Measurements from ENCODE around the gene OGFR. TPM values are rescaled to one million over a fixed set of nuclear protein-coding genes. Genes with fewer than 3 reads are reported as not detected.

OGFR gene
- total RNA-seq, 6 experiments from 2014 or later = 40.7 to 48.1 (median 47.0) TPM

DNA sequence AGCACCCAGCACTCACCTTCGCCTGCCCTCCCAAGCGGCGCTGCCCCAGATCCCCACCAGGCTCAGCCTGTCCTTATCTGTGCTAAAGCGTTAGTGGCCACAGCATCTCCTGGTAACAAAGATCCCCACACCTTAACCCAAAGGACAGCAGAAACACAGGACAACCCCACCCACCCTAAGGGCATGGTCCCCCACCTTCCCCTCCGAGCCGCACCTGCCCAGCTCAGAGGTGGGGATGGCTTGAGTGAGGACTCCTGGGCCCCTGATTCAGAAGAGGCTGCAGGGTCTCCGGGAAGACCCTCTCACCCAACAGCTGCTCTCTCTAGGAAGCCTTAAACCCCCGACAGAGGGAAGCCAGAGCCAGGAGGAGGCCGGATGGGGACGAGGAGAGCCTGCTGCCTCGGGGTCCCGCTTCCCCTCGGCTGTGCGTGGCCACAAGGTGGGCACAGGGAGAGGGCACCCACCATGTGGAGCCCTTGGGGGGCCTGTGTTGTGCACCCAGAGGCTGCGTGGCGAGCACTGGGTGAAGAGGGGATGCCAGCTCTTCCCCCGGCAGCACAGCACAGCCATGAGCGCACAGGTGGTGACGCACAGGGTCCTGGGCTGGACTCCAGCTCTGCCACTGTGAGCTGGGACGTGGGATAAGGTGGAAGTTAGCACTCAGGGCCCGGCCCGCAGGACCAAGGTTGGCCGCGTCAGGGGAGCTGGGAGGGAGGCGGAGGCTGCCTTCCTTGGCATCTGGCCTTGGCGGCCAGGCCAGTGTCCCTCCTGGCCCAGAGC, 40.3 kb upstream of the OGFR start:
- Histone ChIP-seq H3K27ac (no peak overlapping the region), H3K27me3 (no peaks in the 10 kb centered on the region), H3K4me1 (peaks cover 0 to 6% (median 3%) of the 10 kb centered on the region in 4 donors), H3K9me3 (no peaks in the 10 kb centered on the region), H3K4me3 (no peak overlapping the region), H3K36me3 (no peaks in the 10 kb centered on the region)
- TF ChIP-seq, protein P1, sequence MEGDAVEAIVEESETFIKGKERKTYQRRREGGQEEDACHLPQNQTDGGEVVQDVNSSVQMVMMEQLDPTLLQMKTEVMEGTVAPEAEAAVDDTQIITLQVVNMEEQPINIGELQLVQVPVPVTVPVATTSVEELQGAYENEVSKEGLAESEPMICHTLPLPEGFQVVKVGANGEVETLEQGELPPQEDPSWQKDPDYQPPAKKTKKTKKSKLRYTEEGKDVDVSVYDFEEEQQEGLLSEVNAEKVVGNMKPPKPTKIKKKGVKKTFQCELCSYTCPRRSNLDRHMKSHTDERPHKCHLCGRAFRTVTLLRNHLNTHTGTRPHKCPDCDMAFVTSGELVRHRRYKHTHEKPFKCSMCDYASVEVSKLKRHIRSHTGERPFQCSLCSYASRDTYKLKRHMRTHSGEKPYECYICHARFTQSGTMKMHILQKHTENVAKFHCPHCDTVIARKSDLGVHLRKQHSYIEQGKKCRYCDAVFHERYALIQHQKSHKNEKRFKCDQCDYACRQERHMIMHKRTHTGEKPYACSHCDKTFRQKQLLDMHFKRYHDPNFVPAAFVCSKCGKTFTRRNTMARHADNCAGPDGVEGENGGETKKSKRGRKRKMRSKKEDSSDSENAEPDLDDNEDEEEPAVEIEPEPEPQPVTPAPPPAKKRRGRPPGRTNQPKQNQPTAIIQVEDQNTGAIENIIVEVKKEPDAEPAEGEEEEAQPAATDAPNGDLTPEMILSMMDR (IDR thresholded peaks at IDR 0.05) = no peak
- TF ChIP-seq POLR2A (IDR thresholded peaks at IDR 0.05) = no peak
- intact Hi-C loops (cut with DNase I) = no loop called here
- DNase-seq (peak in 2 of 3 donors; percentile 9 to 48), ATAC-seq (no peak)
- 100% methylated on average over 1 of the region's 26 CpGs for WGBS (ENCODE audit: insufficient coverage, low coverage, low lambda C conversion rate, missing lambda C conversion rate)

DNA sequence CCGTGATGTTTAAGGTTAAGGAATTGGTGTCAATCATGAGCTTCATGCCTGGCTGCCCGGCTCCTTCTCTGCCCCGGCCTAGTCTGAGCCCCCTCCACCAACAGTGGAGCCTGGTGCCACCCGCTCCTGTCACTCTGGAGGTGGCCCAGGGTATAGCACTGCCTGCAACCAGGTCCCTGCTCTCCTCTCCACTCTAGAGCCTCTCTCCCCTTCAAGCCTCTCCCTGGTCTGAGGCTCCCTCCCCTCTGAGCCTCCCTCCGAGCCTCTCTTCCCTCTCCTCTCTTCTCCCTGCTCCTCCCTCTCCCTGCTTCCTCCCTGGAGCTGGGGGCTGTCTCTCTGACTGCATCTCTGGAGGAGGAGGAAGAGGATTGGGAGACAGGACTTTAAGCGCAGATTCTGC, 39.6 kb upstream of the OGFR start:
- no peak for TF ChIP-seq POLR2A (IDR thresholded peaks at IDR 0.05)
- TF ChIP-seq, protein P1 (IDR thresholded peaks at IDR 0.05) = no peak
- H3K4me1 ChIP-seq = peaks cover 0 to 11% (median 3%) of the 10 kb centered on the region in 4 donors
- WGBS (ENCODE audit: insufficient coverage, low coverage, low lambda C conversion rate, missing lambda C conversion rate) = 100% methylated on average over 1 of the region's 6 CpGs
- no peak overlapping the region for H3K27ac ChIP-seq
- H3K9me3 ChIP-seq = no peaks in the 10 kb centered on the region
- no peak overlapping the region for H3K4me3 ChIP-seq
- H3K27me3 ChIP-seq = no peaks in the 10 kb centered on the region
- DNase-seq = no peak
- H3K36me3 ChIP-seq = no peaks in the 10 kb centered on the region
- intact Hi-C loops (cut with DNase I) = no loop called here
- ATAC-seq = no peak

DNA sequence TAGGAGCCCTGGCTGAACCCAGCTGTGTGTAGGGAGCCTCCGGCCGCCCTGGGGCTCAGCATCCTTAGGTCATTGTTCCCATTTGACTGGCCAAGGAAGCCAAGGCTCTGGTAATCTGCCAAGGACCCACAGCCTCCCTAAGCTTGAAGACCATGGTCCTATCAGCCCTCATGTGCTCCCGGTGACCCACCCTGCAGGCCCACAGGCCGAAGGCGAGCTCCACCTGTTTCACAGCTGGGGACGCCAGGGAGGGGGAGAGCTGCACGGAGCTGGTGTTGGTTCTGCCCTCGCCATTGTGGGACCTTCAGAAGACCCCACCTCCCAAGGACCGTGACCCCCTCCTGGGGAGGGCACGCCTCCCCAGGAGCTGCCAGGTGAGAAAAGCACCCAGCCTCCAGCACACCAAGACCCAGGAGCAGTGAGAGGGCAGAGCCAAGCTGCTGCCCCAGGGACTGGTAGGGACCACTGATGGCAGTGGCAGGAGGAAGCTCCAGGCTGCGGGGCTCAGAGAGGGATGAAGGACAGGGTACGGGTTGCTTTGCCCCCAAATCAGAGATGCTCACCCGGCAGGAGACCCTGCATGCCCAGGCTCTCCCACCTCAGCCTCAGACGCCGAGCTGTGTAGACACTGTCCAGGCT, 39.1 kb upstream of the OGFR start:
- intact Hi-C loops (cut with DNase I) = no loop called here
- H3K4me1 ChIP-seq = peaks cover 0 to 11% (median 3%) of the 10 kb centered on the region in 4 donors
- WGBS (ENCODE audit: insufficient coverage, low coverage, low lambda C conversion rate, missing lambda C conversion rate) = no CpG with 5 or more reads among the region's 15 CpGs
- H3K4me3 ChIP-seq = no peak overlapping the region
- H3K27ac ChIP-seq = no peak overlapping the region
- no peak for ATAC-seq
- no peaks in the 10 kb centered on the region for H3K9me3 ChIP-seq
- H3K27me3 ChIP-seq = no peaks in the 10 kb centered on the region
- DNase-seq = peak in 1 of 3 donors; percentile 40
- TF ChIP-seq POLR2A (IDR thresholded peaks at IDR 0.05) = no peak
- TF ChIP-seq, protein P1 (IDR thresholded peaks at IDR 0.05) = no peak
- no peaks in the 10 kb centered on the region for H3K36me3 ChIP-seq

DNA sequence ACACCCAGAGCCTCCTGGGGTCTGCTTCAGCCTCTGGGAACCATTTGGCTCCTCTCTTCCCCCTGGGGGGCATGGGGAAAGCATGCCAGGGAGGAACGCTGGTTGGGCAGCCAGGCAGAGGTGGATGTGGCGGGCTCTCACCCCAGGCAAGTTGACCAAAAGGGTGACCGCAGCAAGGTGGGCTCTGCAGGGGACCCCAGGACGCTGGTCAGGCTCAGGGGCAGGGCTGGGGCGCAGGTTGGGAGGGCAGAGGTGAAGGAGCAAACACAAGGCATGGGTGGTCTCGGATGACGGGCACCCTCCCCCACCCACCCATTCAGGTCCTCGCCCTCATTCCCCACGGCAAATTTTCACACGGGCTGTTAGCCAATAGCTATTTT, 38.6 kb upstream of the OGFR start:
- DNase-seq (peak in 1 of 3 donors; percentile 37), ATAC-seq (no peak)
- Histone ChIP-seq H3K4me1 (peaks cover 0 to 11% (median 4%) of the 10 kb centered on the region in 4 donors), H3K27me3 (no peaks in the 10 kb centered on the region), H3K9me3 (no peaks in the 10 kb centered on the region), H3K36me3 (no peaks in the 10 kb centered on the region), H3K27ac (no peak overlapping the region), H3K4me3 (no peak overlapping the region)
- intact Hi-C loops (cut with DNase I) = no loop called here
- 63% methylated on average over 5 of the region's 10 CpGs for WGBS (ENCODE audit: insufficient coverage, low coverage, low lambda C conversion rate, missing lambda C conversion rate)
- TF ChIP-seq, protein P1 (IDR thresholded peaks at IDR 0.05) = no peak
